Spleen (tissue), 11 donors: ENCODE data around the gene DUOX2. TPM values are rescaled to one million over a fixed set of nuclear protein-coding genes. Genes with fewer than 3 reads are reported as not detected.
A peak's percentile ranks its signal among the peaks of the same experiment; 100 is the strongest.
"Not testable (repeated sequence)": the region's sequence is repeated elsewhere in the genome, so short reads cannot be mapped to it uniquely, and the experiment has no call there.

Experiments
- DNase-seq: peaks from one replicate; pipeline ENCODE4 v3.0.0-alpha.2; 2020
- H3K27ac ChIP-seq, 8 donors: fragments of 200-600 bp; sonication (generic) in 7 of 8; 1 replicate in 4 of 8; 2 replicates in 4 of 8; pipeline versions ENCODE4 v1.5.0 to v1.8.0; 2016 to 2021; ENCODE audit warnings: inconsistent platforms in 4 of 8, mild to moderate bottlenecking in 4 of 8, moderate library complexity in 1 of 8
- H3K27me3 ChIP-seq, 7 donors: fragments of 200-600 bp; sonication (generic) in 6 of 7; replicated peaks in 1 of 7; 1 replicate in 4 of 7; 2 replicates in 3 of 7; pipeline versions ENCODE4 v1.5.0 to v1.8.0; 2016 to 2021; ENCODE audit warnings: inconsistent platforms in 3 of 7, mild to moderate bottlenecking in 1 of 7
- H3K36me3 ChIP-seq, 6 donors: fragments of 200-600 bp; sonication (generic) in 5 of 6; 1 replicate in 4 of 6; 2 replicates in 2 of 6; pipeline versions ENCODE4 v1.5.0 to v1.8.0; 2016 to 2021; ENCODE audit warnings: inconsistent platforms in 2 of 6
- H3K4me1 ChIP-seq, 6 donors: fragments of 200-600 bp; sonication (generic) in 5 of 6; 1 replicate in 3 of 6; 2 replicates in 3 of 6; pipeline versions ENCODE4 v1.5.0 to v1.8.0; 2016 to 2021; ENCODE audit warnings: inconsistent platforms in 3 of 6
- H3K4me3 ChIP-seq, 8 donors: fragments of 200-600 bp; sonication (generic) in 7 of 8; 1 replicate in 4 of 8; 2 replicates in 4 of 8; pipeline versions ENCODE4 v1.5.0 to v1.8.0; 2016 to 2021; ENCODE audit warnings: inconsistent platforms in 4 of 8, mild to moderate bottlenecking in 4 of 8, moderate library complexity in 2 of 8
- H3K9me3 ChIP-seq, 8 donors: fragments of 200-600 bp; sonication (generic) in 7 of 8; 1 replicate in 4 of 8; 2 replicates in 4 of 8; pipeline versions ENCODE4 v1.5.0 to v1.8.0; 2016 to 2021; ENCODE audit warnings: inconsistent platforms in 4 of 8
- POLR2A ChIP-seq, 3 donors: fragments of 450-650 bp; IDR thresholded peaks; one replicate each; pipeline ENCODE4 v1.5.1; 2017; ENCODE audit warnings: antibody characterized with exemption in 3 of 3, mild to moderate bottlenecking in 1 of 3
- POLR2AphosphoS5 ChIP-seq, 3 donors: sonication (generic); formaldehyde crosslinking; IDR thresholded peaks; one replicate each; pipeline ENCODE4 v1.5.1; 2017; ENCODE audit warnings: antibody characterized with exemption in 3 of 3
- WGBS, 5 donors: extraction: QIAGEN DNeasy Blood & Tissue Kit in 3 of 5; methylation state at CpG; one replicate each; pipeline versions ENCODE4 v1.1.5 to v1.1.7; 2013 to 2018; 5-methylcytosine and 5-hydroxymethylcytosine counted together
- intact Hi-C: fragments of 100-400 bp; cut with DNase I; formaldehyde crosslinking; loops from one replicate; pipeline ENCODE4 v1.15.0; 2023; ENCODE audit warnings: low total_unique reads
- polyA plus RNA-seq, 3 donors: library from polyadenylated mRNA; stranded (reverse); fragments of 200-250 nt; gene quantifications; one replicate each; pipeline ENCODE4 v1.2.1, GENCODE V29; 2013
- total RNA-seq, 7 donors: library from RNA; depleted of rRNA in 3 of 7; stranded (reverse); fragments of >200 nt in 3 of 7; fragmentation: NEBNext Ultra II Directional in 4 of 7; extraction: Animal tissue kit (Norgen Biotek cat#: 25700) in 4 of 7; gene quantifications; one replicate each; pipeline versions ENCODE4 v1.1.0 to v1.2.1, GENCODE V29; 2016 to 2021
- TF ChIP-seq, protein P1 (sequence below), 11 experiments: fragments of 200-600 bp in 7 of 11; fragments of 450-650 bp in 4 of 11; sonication (generic) in 4 of 11; IDR thresholded peaks in 8 of 11; conservative IDR thresholded peaks in 3 of 11; 1 replicate in 7 of 11; 2 replicates in 4 of 11; pipeline versions ENCODE4 v1.4.0 to v1.8.0; 2016 to 2021; ENCODE audit warnings: antibody characterized with exemption in 11 of 11, inconsistent platforms in 4 of 11, mild to moderate bottlenecking in 1 of 11
- donor health status: healthy with polysubstance abuse.
- donor health status: DM: no; HTN: no; CAD: no; lungs with moderate emphysema.
- donor health status: DM: no; HTN: no; CAD: no.
- donor health status: Bipolar disorder and iron deficiency.
- donor health status: healthy.
- donor health status: DM: no; HTN: no; CAD: no.
- donor health status: DM: yes; HTN: yes; CAD: no.

Gene DUOX2
- total and polyA plus RNA-seq, 10 donors: 0.10 TPM; not detected in 9

DNA sequence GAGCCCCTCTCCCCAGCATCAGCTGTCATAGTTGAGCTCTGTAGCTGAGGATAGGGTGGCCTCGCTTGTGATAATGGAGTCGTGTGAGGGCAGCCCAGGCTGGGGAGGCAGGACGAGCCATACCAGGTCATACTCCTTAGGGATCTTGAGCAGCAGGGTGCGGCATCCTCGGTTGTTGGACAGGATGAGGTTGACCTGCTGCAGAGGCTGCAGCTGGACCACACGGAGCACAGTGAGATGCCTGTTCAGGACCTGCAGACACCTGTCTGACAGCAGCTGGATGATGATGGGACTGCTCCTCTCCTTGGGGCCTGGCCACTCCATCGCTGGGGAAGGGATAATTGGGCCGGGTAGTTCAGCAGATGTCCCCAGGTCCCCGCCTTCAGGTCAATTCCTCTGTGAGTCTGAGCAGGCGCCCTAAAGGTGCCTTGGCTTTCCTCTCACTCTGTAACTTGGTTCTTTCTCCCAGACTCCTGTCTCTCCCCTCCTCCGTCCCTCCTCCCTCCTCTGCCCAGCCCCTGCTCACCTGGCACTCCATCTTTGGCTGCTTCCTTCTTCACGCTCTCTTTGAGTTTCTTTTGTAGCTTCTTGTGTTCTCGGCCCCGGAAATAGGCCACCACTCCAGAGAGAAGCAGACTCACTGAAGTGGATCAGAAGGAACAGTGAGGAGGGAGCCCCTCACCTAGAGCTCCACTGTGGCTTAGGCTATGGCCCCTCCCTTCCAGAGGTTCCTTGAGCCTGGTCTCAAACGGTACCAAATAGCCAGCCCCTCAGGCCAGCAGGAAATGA lies 7.8 kb downstream of the DUOX2 start:
- peaks cover 0 to 54% (median 23%) of the 10 kb centered on the region in 7 donors for H3K27me3 ChIP-seq
- peak; percentile 40 for DNase-seq
- H3K36me3 ChIP-seq: no peaks in the 10 kb centered on the region
- H3K4me1 ChIP-seq: no peaks in the 10 kb centered on the region
- intact Hi-C loops: no loop called here
- WGBS, 5 donors: 72 to 82% (median 79%) methylated on average over 15 of the region's 15 CpGs
- TF ChIP-seq, protein P1, sequence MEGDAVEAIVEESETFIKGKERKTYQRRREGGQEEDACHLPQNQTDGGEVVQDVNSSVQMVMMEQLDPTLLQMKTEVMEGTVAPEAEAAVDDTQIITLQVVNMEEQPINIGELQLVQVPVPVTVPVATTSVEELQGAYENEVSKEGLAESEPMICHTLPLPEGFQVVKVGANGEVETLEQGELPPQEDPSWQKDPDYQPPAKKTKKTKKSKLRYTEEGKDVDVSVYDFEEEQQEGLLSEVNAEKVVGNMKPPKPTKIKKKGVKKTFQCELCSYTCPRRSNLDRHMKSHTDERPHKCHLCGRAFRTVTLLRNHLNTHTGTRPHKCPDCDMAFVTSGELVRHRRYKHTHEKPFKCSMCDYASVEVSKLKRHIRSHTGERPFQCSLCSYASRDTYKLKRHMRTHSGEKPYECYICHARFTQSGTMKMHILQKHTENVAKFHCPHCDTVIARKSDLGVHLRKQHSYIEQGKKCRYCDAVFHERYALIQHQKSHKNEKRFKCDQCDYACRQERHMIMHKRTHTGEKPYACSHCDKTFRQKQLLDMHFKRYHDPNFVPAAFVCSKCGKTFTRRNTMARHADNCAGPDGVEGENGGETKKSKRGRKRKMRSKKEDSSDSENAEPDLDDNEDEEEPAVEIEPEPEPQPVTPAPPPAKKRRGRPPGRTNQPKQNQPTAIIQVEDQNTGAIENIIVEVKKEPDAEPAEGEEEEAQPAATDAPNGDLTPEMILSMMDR (IDR thresholded peaks at IDR 0.05 in 8 of 11, conservative IDR thresholded peaks at IDR 0.05 in 3 of 11): no peak
- TF ChIP-seq POLR2A (IDR thresholded peaks at IDR 0.05) (no peak), POLR2AphosphoS5 (IDR thresholded peaks at IDR 0.05) (no peak)
- no peaks in the 10 kb centered on the region for H3K9me3 ChIP-seq
- H3K4me3 ChIP-seq: no peak overlapping the region
- no peak overlapping the region for H3K27ac ChIP-seq

DNA sequence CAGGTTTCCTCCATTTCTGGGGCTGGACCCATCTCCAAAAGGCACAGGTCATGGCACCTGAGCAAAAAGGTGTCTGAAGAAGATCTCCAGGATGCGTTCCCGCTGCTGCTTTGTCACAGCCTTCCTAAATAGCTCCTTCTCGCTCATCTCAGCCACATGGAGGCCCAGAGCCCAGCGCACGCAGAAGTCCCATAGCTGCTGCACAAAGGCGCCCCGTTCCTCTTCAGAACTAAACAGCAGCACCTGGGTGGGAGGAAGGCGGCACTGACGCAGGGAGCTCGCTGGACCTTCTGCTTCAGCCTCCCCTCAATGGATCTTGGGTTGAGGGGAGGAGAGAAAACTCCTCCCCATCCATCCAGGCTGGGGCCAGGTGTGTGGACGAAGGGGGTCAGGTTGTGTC lies 8.4 kb downstream of the DUOX2 start:
- TF ChIP-seq POLR2A (IDR thresholded peaks at IDR 0.05): no peak
- no peak for TF ChIP-seq POLR2AphosphoS5 (IDR thresholded peaks at IDR 0.05)
- TF ChIP-seq, protein P1 (IDR thresholded peaks at IDR 0.05 in 8 of 11, conservative IDR thresholded peaks at IDR 0.05 in 3 of 11): no peak
- Histone ChIP-seq H3K27me3 (peaks cover 0 to 49% (median 23%) of the 10 kb centered on the region in 7 donors), H3K36me3 (no peaks in the 10 kb centered on the region), H3K4me1 (no peaks in the 10 kb centered on the region), H3K4me3 (no peak overlapping the region), H3K27ac (no peak overlapping the region), H3K9me3 (no peaks in the 10 kb centered on the region)
- intact Hi-C loops: no loop called here
- WGBS, 5 donors: 89 to 94% (median 91%) methylated on average over 8 to 11 of the region's 11 CpGs
- DNase-seq: peak; percentile 34

DNA sequence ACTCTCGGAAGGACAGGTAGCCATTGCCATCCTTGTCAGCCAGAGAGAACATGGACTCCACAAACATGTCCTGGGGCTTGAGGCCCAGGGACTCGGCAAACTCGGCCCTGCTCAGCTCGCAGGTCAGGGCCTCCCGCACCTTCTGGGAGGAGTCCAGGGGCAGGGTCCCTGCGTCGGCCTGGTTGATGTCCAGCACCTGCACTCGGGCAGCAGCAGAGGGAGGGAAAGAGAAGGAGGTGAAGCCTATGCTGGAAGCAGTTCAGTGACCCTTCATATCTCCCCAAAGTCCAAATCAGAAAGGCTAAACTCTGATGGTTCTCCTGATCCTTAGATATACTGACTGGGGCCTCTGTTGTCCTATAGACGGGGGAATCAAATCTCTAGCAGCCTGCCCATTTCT lies 9.8 kb downstream of the DUOX2 start:
- H3K36me3 ChIP-seq, H3K9me3 ChIP-seq, H3K4me3 ChIP-seq, H3K27ac ChIP-seq, H3K4me1 ChIP-seq, intact Hi-C loops: not testable (repeated sequence)
- H3K27me3 ChIP-seq: peaks cover 0 to 38% (median 10%) of the 10 kb centered on the region in 7 donors
- 77 to 97% (median 89%) methylated on average over 7 to 9 of the region's 9 CpGs for WGBS, 5 donors
- peak; percentile 27 for DNase-seq

DNA sequence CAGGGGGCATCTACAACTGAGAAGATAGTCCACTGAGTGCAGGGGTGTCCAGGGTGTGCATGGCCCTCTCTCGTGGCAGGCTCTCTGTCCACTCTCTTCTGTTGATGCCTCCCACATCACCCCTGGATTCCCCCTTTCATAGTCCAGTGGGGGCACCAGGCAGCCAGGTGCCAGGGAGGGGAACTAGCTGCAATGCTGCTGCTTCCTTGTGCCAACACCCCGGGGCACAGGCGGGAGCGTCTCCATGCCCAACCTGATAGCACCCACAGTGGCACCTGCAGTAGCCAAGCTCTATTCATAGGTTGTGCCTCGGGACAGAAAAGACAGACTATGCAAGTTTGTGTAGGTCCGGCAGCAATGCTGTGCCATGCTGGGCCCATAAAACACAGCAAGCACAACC lies 11.7 kb downstream of the DUOX2 start:
- DNase-seq: peak; percentile 47
- Histone ChIP-seq H3K27ac (no peak overlapping the region), H3K9me3 (no peaks in the 10 kb centered on the region), H3K36me3 (no peaks in the 10 kb centered on the region), H3K4me1 (no peaks in the 10 kb centered on the region), H3K27me3 (peaks cover 0 to 22% (median 0%) of the 10 kb centered on the region in 7 donors), H3K4me3 (no peak overlapping the region)
- intact Hi-C loops: no loop called here
- TF ChIP-seq POLR2AphosphoS5 (IDR thresholded peaks at IDR 0.05): no peak
- TF ChIP-seq POLR2A (IDR thresholded peaks at IDR 0.05): no peak
- TF ChIP-seq, protein P1 (IDR thresholded peaks at IDR 0.05 in 8 of 11, conservative IDR thresholded peaks at IDR 0.05 in 3 of 11): no peak
- WGBS, 5 donors: 84 to 90% (median 85%) methylated on average over 6 of the region's 6 CpGs
